Ascending aorta (tissue), 2 donors: ENCODE data around the gene MTM1. TPM values are rescaled to one million over a fixed set of nuclear protein-coding genes. Genes with fewer than 3 reads are reported as not detected.

ENCODE experiments used
- DNase-seq, 2 donors: peaks; one replicate each; pipeline ENCODE4 v3.0.0-alpha.2; 2019; ENCODE audit warnings: low spot score in 2 of 2
- H3K27ac ChIP-seq, 2 donors: fragments of 200-600 bp; sonication (generic); one replicate each; pipeline ENCODE4 v1.5.1; 2016 to 2017; ENCODE audit warnings: mild to moderate bottlenecking in 1 of 2
- H3K27me3 ChIP-seq: fragments of 200-600 bp; sonication (generic); one replicate; pipeline ENCODE4 v1.5.1; 2017
- H3K36me3 ChIP-seq, 2 donors: fragments of 200-600 bp; sonication (generic); one replicate each; pipeline ENCODE4 v1.5.1; 2016
- H3K4me1 ChIP-seq, 2 donors: fragments of 200-600 bp; sonication (generic); one replicate each; pipeline ENCODE4 v1.5.1; 2016 to 2017; ENCODE audit warnings: mild to moderate bottlenecking in 1 of 2
- H3K4me3 ChIP-seq, 2 donors: fragments of 200-600 bp; sonication (generic); one replicate each; pipeline ENCODE4 v1.5.1; 2016 to 2017; ENCODE audit warnings: mild to moderate bottlenecking in 1 of 2
- H3K9me3 ChIP-seq, 2 donors: fragments of 200-600 bp; sonication (generic); one replicate each; pipeline ENCODE4 v1.5.1; 2016
- intact Hi-C: fragments of 100-400 bp; cut with DNase I; formaldehyde crosslinking; loops from one replicate; pipeline ENCODE4 v1.15.1; 2023
- total RNA-seq: library from RNA; depleted of rRNA; stranded (reverse); fragments of >200 nt; gene quantifications from one replicate; pipeline ENCODE4 v1.1.0, GENCODE V29; 2016
- TF ChIP-seq, protein P1 (sequence below), 3 experiments: fragments of 200-600 bp in 2 of 3; fragments of 450-650 bp in 1 of 3; sonication (generic) in 2 of 3; IDR thresholded peaks; one replicate each; pipeline ENCODE4 v1.5.1; 2016 to 2019; ENCODE audit warnings: antibody characterized with exemption in 3 of 3, mild to moderate bottlenecking in 1 of 3, moderate library complexity in 1 of 3

Gene MTM1
- total RNA-seq, 1 donor from 2014 or later = 7.3 TPM

DNA sequence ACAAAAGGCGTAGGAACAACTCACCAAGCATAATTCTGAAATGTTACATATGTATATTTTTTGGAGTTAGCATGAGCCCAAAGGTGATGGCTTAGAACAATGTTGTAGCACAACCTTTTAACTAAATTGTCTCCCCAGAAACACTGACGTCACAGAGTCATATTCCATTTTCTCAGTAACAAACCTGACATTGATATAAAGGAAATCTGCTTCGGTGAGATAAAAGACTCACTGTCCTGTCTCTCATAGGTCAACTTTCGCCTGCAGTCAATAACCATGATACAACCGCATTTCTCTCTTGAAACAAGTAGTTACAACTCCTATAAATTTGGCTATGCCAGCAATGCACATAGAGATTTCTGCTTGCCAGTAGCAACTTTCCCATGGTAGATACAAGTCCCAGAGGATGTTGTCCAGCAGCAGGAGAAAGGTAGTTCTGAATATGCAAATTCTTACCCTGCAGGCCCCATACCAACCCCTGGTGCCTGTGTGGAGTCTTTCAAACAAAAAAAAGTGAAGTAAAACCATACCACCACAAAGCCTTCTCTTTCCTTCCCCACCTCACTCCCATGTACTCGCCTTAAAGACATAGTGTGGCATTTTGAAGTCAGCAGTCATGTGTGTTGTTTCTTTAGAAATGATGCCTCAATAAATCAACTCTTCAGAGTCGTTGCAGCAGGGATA lies 47.9 kb downstream of the MTM1 start:
- no peak for DNase-seq

DNA sequence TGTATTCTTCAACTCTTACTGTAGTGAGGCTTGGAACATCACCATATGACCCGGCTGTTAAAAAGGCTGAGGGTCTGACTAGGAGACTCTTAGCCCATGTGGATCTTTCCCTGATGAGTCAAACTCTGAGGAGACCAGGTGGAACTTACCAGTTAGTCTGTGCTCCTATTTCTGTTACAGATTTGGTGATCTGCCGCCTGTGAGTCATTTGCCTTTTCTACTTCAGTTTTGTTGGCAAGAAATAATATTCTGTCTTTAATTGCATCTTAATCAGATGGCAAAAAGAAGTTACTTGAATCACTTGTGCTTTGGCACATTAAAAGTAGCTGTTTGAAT lies 48.4 kb downstream of the MTM1 start:
- Histone ChIP-seq H3K9me3 (no peaks in the 10 kb centered on the region), H3K4me3 (no peak overlapping the region), H3K36me3 (peaks cover 0 to 4% of the 10 kb centered on the region in 2 donors), H3K27me3 (no peaks in the 10 kb centered on the region), H3K27ac (no peak overlapping the region), H3K4me1 (no peaks in the 10 kb centered on the region)
- intact Hi-C loops = no loop called here
- TF ChIP-seq, protein P1, sequence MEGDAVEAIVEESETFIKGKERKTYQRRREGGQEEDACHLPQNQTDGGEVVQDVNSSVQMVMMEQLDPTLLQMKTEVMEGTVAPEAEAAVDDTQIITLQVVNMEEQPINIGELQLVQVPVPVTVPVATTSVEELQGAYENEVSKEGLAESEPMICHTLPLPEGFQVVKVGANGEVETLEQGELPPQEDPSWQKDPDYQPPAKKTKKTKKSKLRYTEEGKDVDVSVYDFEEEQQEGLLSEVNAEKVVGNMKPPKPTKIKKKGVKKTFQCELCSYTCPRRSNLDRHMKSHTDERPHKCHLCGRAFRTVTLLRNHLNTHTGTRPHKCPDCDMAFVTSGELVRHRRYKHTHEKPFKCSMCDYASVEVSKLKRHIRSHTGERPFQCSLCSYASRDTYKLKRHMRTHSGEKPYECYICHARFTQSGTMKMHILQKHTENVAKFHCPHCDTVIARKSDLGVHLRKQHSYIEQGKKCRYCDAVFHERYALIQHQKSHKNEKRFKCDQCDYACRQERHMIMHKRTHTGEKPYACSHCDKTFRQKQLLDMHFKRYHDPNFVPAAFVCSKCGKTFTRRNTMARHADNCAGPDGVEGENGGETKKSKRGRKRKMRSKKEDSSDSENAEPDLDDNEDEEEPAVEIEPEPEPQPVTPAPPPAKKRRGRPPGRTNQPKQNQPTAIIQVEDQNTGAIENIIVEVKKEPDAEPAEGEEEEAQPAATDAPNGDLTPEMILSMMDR (IDR thresholded peaks at IDR 0.05) = no peak
- DNase-seq = no peak

More for the DNA sequence above, 47.9 kb downstream of the MTM1 start:
- no peak overlapping the region for H3K4me3 ChIP-seq
- H3K4me1 ChIP-seq = no peaks in the 10 kb centered on the region
- no peaks in the 10 kb centered on the region for H3K27me3 ChIP-seq
- intact Hi-C loops = no loop called here
- H3K9me3 ChIP-seq = no peaks in the 10 kb centered on the region
- TF ChIP-seq, protein P1 (IDR thresholded peaks at IDR 0.05) = no peak
- no peak overlapping the region for H3K27ac ChIP-seq
- peaks cover 0 to 4% of the 10 kb centered on the region in 2 donors for H3K36me3 ChIP-seq

DNA sequence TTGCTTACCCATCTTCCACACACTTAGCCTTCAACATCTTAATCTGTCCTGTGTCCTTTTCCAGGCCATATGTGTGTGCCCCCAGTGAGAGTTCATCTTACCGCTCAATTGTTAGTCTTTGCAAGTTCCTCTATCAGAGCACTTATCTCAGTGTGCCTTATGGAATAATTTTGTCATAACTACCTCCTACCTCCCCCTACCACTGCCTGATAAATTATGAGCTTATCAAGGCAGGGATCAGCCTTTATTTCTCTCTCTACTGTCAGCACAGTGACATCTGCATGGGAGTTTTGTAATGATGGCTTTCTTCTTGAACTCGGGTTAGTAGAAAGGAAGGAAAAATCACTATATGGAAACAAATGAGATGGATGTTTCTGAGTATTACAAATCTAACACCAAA lies 53.2 kb downstream of the MTM1 start:
- H3K27me3 ChIP-seq = no peaks in the 10 kb centered on the region
- H3K9me3 ChIP-seq = no peaks in the 10 kb centered on the region
- TF ChIP-seq, protein P1 (IDR thresholded peaks at IDR 0.05) = no peak
- no peak overlapping the region for H3K4me3 ChIP-seq
- no peaks in the 10 kb centered on the region for H3K4me1 ChIP-seq
- no peak for DNase-seq
- H3K36me3 ChIP-seq = no peaks in the 10 kb centered on the region
- intact Hi-C loops = no loop called here
- H3K27ac ChIP-seq = no peak overlapping the region

DNA sequence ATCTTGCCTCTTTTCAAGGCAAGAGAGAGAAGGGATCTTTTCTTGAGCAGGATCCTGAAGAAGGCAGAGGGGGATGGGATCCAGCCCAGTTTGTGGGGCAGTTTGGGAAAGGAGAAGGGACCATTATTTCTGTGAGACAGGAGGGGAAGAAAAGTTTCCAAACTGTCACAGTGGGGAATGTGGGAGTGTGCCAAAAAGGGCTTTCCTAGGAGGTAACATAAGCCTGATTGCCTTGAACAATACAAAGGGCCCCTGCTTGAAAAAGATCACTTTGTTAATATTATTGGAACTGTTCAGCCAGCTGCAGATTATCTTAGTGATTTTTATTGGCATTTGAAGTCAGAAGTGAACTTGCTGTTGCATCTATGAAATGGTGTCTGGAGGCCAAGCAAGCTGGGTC lies 55.2 kb downstream of the MTM1 start:
- DNase-seq = no peak
- Histone ChIP-seq H3K27ac (no peak overlapping the region), H3K9me3 (no peaks in the 10 kb centered on the region), H3K36me3 (peaks cover 0 to 3% of the 10 kb centered on the region in 2 donors), H3K27me3 (no peaks in the 10 kb centered on the region), H3K4me3 (no peak overlapping the region), H3K4me1 (no peaks in the 10 kb centered on the region)
- intact Hi-C loops = no loop called here
- TF ChIP-seq, protein P1 (IDR thresholded peaks at IDR 0.05) = no peak

DNA sequence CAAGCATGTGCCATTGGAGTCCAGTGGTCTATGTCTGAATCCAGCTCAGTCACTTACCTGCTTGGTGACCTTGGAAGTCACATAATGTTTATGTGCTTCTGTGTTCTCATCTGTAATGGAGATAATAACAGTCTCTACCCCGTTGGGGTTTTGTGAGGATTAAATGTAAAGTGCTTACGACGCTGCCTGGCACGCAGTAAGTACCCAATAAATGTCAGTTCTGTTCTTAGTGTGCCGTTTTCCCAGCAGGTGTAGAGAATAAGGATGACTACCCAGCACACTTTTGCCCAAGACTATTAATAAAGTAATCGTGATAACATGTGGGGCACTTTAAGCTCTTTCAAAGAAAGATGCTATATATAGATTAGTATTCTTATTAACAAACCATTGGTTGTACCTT lies 56.7 kb downstream of the MTM1 start:
- intact Hi-C loops = no loop called here
- no peak for DNase-seq
- H3K4me3 ChIP-seq = no peak overlapping the region
- H3K27me3 ChIP-seq = no peaks in the 10 kb centered on the region
- TF ChIP-seq, protein P1 (IDR thresholded peaks at IDR 0.05) = no peak
- H3K4me1 ChIP-seq = no peaks in the 10 kb centered on the region
- no peaks in the 10 kb centered on the region for H3K9me3 ChIP-seq
- peaks cover 0 to 7% of the 10 kb centered on the region in 2 donors for H3K36me3 ChIP-seq
- no peak overlapping the region for H3K27ac ChIP-seq

DNA sequence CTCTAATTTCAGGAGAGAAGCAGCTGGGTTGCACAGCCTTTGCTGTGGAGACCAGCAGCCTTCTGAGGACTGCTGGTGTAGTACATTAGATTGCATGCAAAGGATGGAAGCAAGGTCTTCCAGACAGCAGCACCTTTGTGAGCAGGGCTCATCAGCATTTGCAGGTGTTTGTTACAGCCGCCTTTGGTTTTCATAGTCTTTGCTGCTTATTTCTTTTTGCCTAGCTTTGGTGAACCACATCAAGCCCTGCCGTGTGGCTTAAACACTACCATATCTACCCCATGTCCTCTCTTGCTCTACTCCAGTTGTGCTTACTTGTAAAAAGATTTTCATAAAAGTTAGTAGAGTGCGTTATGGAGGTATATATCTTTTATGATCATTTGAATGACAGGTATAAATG lies 57.5 kb downstream of the MTM1 start:
- intact Hi-C loops = no loop called here
- H3K4me1 ChIP-seq = no peaks in the 10 kb centered on the region
- H3K4me3 ChIP-seq = no peak overlapping the region
- H3K27ac ChIP-seq = no peak overlapping the region
- no peak for DNase-seq
- TF ChIP-seq, protein P1 (IDR thresholded peaks at IDR 0.05) = no peak
- no peaks in the 10 kb centered on the region for H3K27me3 ChIP-seq
- H3K36me3 ChIP-seq = peaks cover 0 to 7% of the 10 kb centered on the region in 2 donors
- no peaks in the 10 kb centered on the region for H3K9me3 ChIP-seq
